HEK293 (cell line): ENCODE measurements around the gene HMGN5.

Source experiments
- CTCF ChIA-PET: fragments of 350-600 bp; formaldehyde crosslinking; extraction: SDS; loops from one replicate; lab custom pipeline; 2021; ENCODE audit warnings: antibody characterized with exemption; lab: Yijun Ruan, JAX
- POLR2A ChIA-PET: fragments of 300-600 bp; formaldehyde crosslinking; extraction: SDS; loops from one replicate; lab custom pipeline; 2020; ENCODE audit warnings: antibody characterized with exemption, inconsistent platforms; lab: Yijun Ruan, JAX
- H3K27ac ChIP-seq: fragments of 200-500 bp; sonication (Bioruptor generic); 2 replicates; pipeline ENCODE4 v1.5.1; 2014; ENCODE audit warnings: low read depth, low read length, control low read depth, inconsistent platforms; ENCODE audit errors: extremely low read depth
- H3K36me3 ChIP-seq, 2 experiments: fragments of 200-500 bp in 1 of 2; sonication (Bioruptor generic) in 1 of 2; 1 replicate in 1 of 2; 2 replicates in 1 of 2; pipeline ENCODE4 v1.5.1; 2014 to 2017; ENCODE audit warnings: inconsistent platforms in 2 of 2, low read length in 2 of 2; ENCODE audit not compliant: control insufficient read depth in 2 of 2, insufficient read depth in 1 of 2
- H3K4me1 ChIP-seq: fragments of 200-500 bp; sonication (Bioruptor generic); 2 replicates; pipeline ENCODE4 v1.5.1; 2014; ENCODE audit warnings: mild to moderate bottlenecking, low read length, inconsistent platforms; ENCODE audit not compliant: control insufficient read depth, insufficient read depth
- H3K4me3 ChIP-seq: 2 replicates; pipeline ENCODE4 v1.5.1; 2011; ENCODE audit warnings: low read depth, mild to moderate bottlenecking, control low read depth, low read length, moderate library complexity
- H3K9me3 ChIP-seq: fragments of 200-500 bp; sonication (Bioruptor generic); 2 replicates; pipeline ENCODE4 v1.5.1; 2014; ENCODE audit warnings: low read depth, low read length, inconsistent platforms; ENCODE audit not compliant: control insufficient read depth, insufficient read depth
- HOXC10 ChIP-seq: sonication (generic); formaldehyde crosslinking; IDR thresholded peaks from 2 replicates; pipeline ENCODE4 v1.8.1; 2023; ENCODE audit warnings: mild to moderate bottlenecking, missing genetic modification reagents
- MZF1 ChIP-seq: fragments of 450-650 bp; formaldehyde crosslinking; IDR thresholded peaks from 2 replicates; pipeline ENCODE4 v1.5.1; 2017; ENCODE audit warnings: missing biosample characterization, missing genetic modification characterization, borderline replicate concordance
- RBAK ChIP-seq: fragments of 450-650 bp; formaldehyde crosslinking; IDR thresholded peaks from 2 replicates; pipeline ENCODE4 v1.5.1; 2016; ENCODE audit warnings: missing biosample characterization, missing genetic modification characterization
- SALL2 ChIP-seq: fragments of 450-650 bp; formaldehyde crosslinking; IDR thresholded peaks from 2 replicates; pipeline ENCODE4 v1.5.0; 2017; ENCODE audit warnings: missing biosample characterization, mild to moderate bottlenecking, missing genetic modification characterization, borderline replicate concordance
- ZBTB1 ChIP-seq: fragments of 450-650 bp; formaldehyde crosslinking; IDR thresholded peaks from 2 replicates; pipeline ENCODE4 v1.5.1; 2016; ENCODE audit warnings: missing biosample characterization, missing genetic modification characterization
- ZBTB6 ChIP-seq: fragments of 450-650 bp; formaldehyde crosslinking; IDR thresholded peaks from 2 replicates; pipeline ENCODE4 v1.5.1; 2017; ENCODE audit warnings: missing biosample characterization, missing genetic modification characterization
- ZEB2 ChIP-seq: fragments of 450-650 bp; formaldehyde crosslinking; IDR thresholded peaks from 2 replicates; pipeline ENCODE4 v1.5.1; 2016; ENCODE audit warnings: missing biosample characterization, missing genetic modification characterization
- ZNF274 ChIP-seq, 2 experiments: fragments of 200-500 bp in 1 of 2; fragments of 450-650 bp in 1 of 2; sonication (Bioruptor generic) in 1 of 2; formaldehyde crosslinking in 1 of 2; IDR thresholded peaks; 2 replicates each; pipeline versions ENCODE4 v1.5.1 to v1.6.1; 2014 to 2016; ENCODE audit warnings: borderline replicate concordance in 1 of 2, inconsistent platforms in 1 of 2, low read length in 1 of 2, missing biosample characterization in 1 of 2, missing genetic modification characterization in 1 of 2
- ZNF292 ChIP-seq: fragments of 450-650 bp; formaldehyde crosslinking; IDR thresholded peaks from 2 replicates; pipeline ENCODE4 v1.5.1; 2016; ENCODE audit warnings: low read depth, missing biosample characterization, missing genetic modification characterization, borderline replicate concordance
- ZNF398 ChIP-seq: fragments of 450-650 bp; formaldehyde crosslinking; IDR thresholded peaks from 2 replicates; pipeline ENCODE4 v1.5.1; 2017; ENCODE audit warnings: missing biosample characterization, missing genetic modification characterization
- ZNF416 ChIP-seq: fragments of 450-650 bp; formaldehyde crosslinking; IDR thresholded peaks from 2 replicates; pipeline ENCODE4 v1.5.1; 2016; ENCODE audit warnings: missing biosample characterization, missing genetic modification characterization
- ZNF426 ChIP-seq: fragments of 450-650 bp; formaldehyde crosslinking; IDR thresholded peaks from 2 replicates; pipeline ENCODE4 v1.5.1; 2017; ENCODE audit warnings: missing biosample characterization, missing genetic modification characterization, mild to moderate bottlenecking, inconsistent platforms, moderate library complexity
- ZNF510 ChIP-seq: fragments of 450-650 bp; formaldehyde crosslinking; IDR thresholded peaks from 2 replicates; pipeline ENCODE4 v1.5.1; 2018; ENCODE audit warnings: mild to moderate bottlenecking, missing genetic modification characterization, missing biosample characterization; ENCODE audit not compliant: insufficient replicate concordance
- ZNF513 ChIP-seq: fragments of 450-650 bp; IDR thresholded peaks from 2 replicates; pipeline ENCODE4 v1.5.1; 2018; ENCODE audit warnings: missing biosample characterization, missing genetic modification characterization
- ZNF571 ChIP-seq: fragments of 450-650 bp; formaldehyde crosslinking; IDR thresholded peaks from 2 replicates; pipeline ENCODE4 v1.5.0; 2017; ENCODE audit warnings: missing biosample characterization, missing genetic modification characterization
- ZNF624 ChIP-seq: fragments of 450-650 bp; formaldehyde crosslinking; IDR thresholded peaks from 2 replicates; pipeline ENCODE4 v1.5.1; 2017; ENCODE audit warnings: missing biosample characterization, missing genetic modification characterization
- ZNF654 ChIP-seq: fragments of 450-650 bp; formaldehyde crosslinking; IDR thresholded peaks from 2 replicates; pipeline ENCODE4 v1.5.1; 2016; ENCODE audit warnings: low read depth, missing biosample characterization, missing genetic modification characterization
- ZNF701 ChIP-seq: fragments of 450-650 bp; formaldehyde crosslinking; IDR thresholded peaks from 2 replicates; pipeline ENCODE4 v1.5.1; 2016; ENCODE audit warnings: missing biosample characterization, missing genetic modification characterization
- ZNF768 ChIP-seq: fragments of 450-650 bp; formaldehyde crosslinking; IDR thresholded peaks from 2 replicates; pipeline ENCODE4 v1.5.1; 2018; ENCODE audit warnings: missing biosample characterization, mild to moderate bottlenecking, missing genetic modification characterization
- ZNF843 ChIP-seq: fragments of 450-650 bp; formaldehyde crosslinking; IDR thresholded peaks from 2 replicates; pipeline ENCODE4 v1.5.1; 2016; ENCODE audit warnings: missing biosample characterization, missing genetic modification characterization
- ZSCAN5A ChIP-seq: fragments of 450-650 bp; formaldehyde crosslinking; IDR thresholded peaks from 2 replicates; pipeline ENCODE4 v1.5.1; 2016; ENCODE audit warnings: missing biosample characterization, missing genetic modification characterization

The HMGN5 gene

GRCh38 chrX:81237516-81237915, 35.8 kb upstream of the HMGN5 start:
- H3K9me3 ChIP-seq, result no peaks in the 10 kb centered on the region; the same call in 1 of the 2 replicates
- ChIA-PET POLR2A (no interaction called here), CTCF (no interaction called here)
- no peaks in the 10 kb centered on the region for H3K36me3 ChIP-seq
- no peak overlapping the region for H3K27ac ChIP-seq
- H3K4me3 ChIP-seq, result no peak overlapping the region
- no peak for TF ChIP-seq ZNF426 (tag by site-specific recombination)
- TF ChIP-seq ZNF768 (tag by site-specific recombination), result no peak
- TF ChIP-seq ZNF701 (tag by site-specific recombination), result no peak
- H3K4me1 ChIP-seq, result no peaks in the 10 kb centered on the region

- no peaks in the 10 kb centered on the region for H3K36me3 ChIP-seq
- no peak overlapping the region for H3K4me3 ChIP-seq
- ChIA-PET CTCF (no interaction called here), POLR2A (no interaction called here)
- TF ChIP-seq ZNF274 (IDR thresholded peaks at IDR 0.05; ENCODE audit: low read length) (no peak), ZNF274 (tag by site-specific recombination; IDR thresholded peaks at IDR 0.05; ENCODE audit: borderline replicate concordance) (no peak), ZBTB6 (no peak), ZNF513 (tag by site-specific recombination) (peak; percentile 73), ZNF843 (tag by site-specific recombination) (no peak)
- H3K27ac ChIP-seq, result no peak overlapping the region
- H3K4me1 ChIP-seq, result no peaks in the 10 kb centered on the region
- no peaks in the 10 kb centered on the region; the same call in 1 of the 2 replicates for H3K9me3 ChIP-seq
Measured at GRCh38 chrX:81232218-81232617, 30.5 kb upstream of the HMGN5 start.

- CTCF ChIA-PET, result interaction anchor here (1.1 kb wide), 1 partner anchor 18 kb away, joined by 4 read pairs; no protein-coding TSS in a partner anchor
- POLR2A ChIA-PET, result no interaction called here
- TF ChIP-seq MZF1 (no peak), ZNF654 (tag by site-specific recombination) (no peak), ZNF624 (tag by site-specific recombination) (no peak), ZNF510 (tag by site-specific recombination) (no peak), ZNF398 (tag by site-specific recombination) (no peak), ZBTB1 (tag by site-specific recombination) (no peak), ZEB2 (no peak), ZNF292 (tag by site-specific recombination) (no peak), RBAK (tag by site-specific recombination) (no peak), ZSCAN5A (no peak), HOXC10 (CRISPR knock-in tag) (no peak), SALL2 (tag by site-specific recombination) (no peak), ZNF571 (tag by site-specific recombination) (no peak), ZNF416 (tag by site-specific recombination) (no peak)
- Histone ChIP-seq H3K9me3 (no peaks in the 10 kb centered on the region; the same call in 1 of the 2 replicates), H3K4me1 (no peaks in the 10 kb centered on the region), H3K27ac (no peak overlapping the region), H3K4me3 (no peak overlapping the region), H3K36me3 (no peaks in the 10 kb centered on the region)
Measured at GRCh38 chrX:81231476-81231875, 29.8 kb upstream of the HMGN5 start.
